GM21515 (cell line): ENCODE results near the gene VTI1A.

Experiments used
- ATAC-seq: cut with Tn5 transposase; IDR thresholded peaks from one replicate; pipeline ENCODE4 v1.9.1; 2021; ENCODE audit not compliant: unreplicated experiment

The VTI1A gene

GRCh38 chr10:112801004-112801403, 354.0 kb downstream of the VTI1A start:
- no peak for ATAC-seq

DNA sequence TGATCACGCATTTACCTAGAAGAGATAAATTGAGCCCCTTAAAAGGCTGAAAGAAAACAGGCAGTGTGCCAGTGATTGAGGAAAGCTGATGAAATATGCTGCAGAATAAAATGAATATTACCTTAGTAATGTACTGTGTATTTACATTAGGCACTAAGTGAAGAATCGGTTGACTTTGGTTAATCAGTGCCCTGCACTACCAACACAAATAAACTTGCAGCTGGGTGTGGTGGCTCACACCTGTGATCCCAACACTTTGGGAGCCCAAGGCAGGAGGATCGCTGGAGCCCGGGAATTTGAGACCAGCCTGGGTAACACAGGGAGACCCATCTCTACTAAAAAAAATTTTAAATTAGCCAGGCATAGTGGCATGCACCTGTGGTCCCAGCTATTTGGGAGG, 354.7 kb downstream of the VTI1A start:
- no peak for ATAC-seq

GRCh38 chr10:112802411-112803022, 355.5 kb downstream of the VTI1A start:
- no peak for ATAC-seq

DNA sequence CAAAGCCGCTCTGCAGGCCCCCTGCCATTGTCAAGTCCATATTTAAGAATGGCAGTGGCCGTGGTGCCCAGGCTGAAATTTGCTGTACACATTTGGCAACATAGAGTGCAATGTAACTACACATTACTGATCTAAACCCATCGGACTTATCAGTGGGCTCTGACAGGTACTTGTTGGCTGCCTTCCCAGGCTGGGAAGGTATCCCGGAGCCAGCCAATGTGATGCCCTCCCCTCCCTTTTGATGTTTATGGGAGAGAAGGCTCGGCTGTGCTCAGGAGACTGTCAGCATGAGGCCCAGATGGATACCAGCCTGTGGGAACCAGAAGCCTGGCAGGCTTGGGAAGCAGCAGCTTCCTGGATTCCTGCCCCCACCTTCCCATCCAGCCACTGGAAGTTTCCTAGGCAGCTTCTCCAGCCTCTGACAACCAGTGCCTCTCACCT, 357.0 kb downstream of the VTI1A start:
- no peak for ATAC-seq

- ATAC-seq, result no peak
These were observed 358.2 kb downstream of the VTI1A start for GRCh38 chr10:112805254-112805590.

- no peak for ATAC-seq
These were observed 358.7 kb downstream of the VTI1A start for GRCh38 chr10:112805701-112806100.

GRCh38 chr10:112807013-112807412, 360.0 kb downstream of the VTI1A start:
- ATAC-seq, result no peak

- ATAC-seq, result no peak
These were observed 362.7 kb downstream of the VTI1A start for GRCh38 chr10:112809736-112810135.

DNA sequence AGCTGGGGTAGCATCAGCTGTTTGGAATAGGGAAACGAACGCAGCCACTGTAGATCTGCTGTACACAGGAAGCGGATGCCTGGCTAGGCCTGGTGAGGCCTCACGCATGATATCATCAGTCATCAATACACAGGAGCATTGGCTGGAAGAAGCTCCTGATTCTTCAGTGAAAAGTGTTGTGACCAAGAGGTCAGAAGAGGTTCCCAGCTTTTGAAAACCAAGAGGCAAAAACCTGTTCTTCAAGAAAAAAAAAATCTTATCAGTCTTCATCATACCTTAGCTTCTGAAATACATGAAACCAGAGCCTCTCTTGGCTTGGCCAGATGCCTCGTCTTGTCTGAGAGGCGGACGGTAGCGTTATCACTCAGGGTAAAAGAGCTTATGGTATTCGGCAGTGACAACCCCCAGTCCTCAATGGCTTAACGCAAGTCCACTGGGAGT, 363.7 kb downstream of the VTI1A start:
- ATAC-seq, result no peak

GRCh38 chr10:112811741-112812551, 364.9 kb downstream of the VTI1A start:
- ATAC-seq, result no peak

DNA sequence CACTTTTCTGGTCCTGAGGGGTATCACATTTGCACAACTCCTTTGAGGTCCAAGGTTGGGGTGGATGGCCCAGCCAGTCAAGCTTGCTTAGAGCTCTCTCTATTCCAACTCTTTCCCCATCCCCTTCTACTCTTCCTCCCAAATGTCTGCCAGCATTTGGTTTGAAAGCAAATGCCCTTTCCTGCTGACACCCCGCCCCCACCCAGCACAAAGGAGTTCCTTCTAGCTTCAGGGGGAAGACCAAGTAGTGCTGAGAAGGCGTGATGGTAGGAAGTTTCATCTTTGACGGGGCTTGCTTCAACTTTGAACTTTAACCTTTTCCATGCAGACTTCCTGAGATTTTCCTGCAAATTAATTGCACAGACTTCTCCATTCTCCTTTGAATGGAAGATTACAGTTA, 365.6 kb downstream of the VTI1A start:
- no peak for ATAC-seq

GRCh38 chr10:112813866-112814591, 367.0 kb downstream of the VTI1A start:
- no peak for ATAC-seq

DNA sequence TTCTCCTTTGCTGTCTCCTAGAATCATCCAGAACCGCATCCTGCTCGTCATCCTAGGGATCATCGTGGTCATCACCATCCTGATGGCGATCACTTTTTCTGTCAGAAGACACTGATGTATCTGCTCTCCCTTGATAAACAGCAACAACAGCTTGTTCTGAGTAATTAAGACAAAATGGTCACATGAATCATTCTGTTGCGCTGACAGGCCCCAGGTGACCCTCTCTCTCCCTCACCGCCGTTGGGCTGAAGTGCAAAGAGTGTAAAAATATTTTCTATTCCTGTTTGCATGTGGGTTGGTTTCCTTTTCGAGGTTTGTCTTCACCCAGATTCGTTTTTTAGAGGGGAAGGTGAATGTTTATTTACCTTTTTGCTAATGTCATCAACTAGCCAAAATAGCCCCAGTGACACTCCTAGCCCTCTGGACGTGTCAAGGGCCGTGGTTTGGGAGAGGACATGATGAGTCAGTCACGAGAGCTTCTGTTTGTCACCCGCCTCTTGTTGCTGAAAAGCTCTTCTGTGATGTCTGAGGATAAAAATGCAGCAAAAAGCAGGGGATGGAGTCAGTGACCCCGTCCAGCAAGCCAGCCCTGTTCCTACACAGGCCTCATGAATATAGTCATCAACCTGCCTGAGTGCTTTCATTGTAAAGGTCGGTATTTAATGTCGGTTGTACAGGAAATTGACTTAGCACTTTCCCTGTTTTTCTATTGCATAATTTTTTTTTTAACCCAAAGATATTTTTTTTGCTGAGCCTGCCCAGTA, 368.4 kb downstream of the VTI1A start:
- ATAC-seq, result no peak

- ATAC-seq, result no peak
These were observed 369.0 kb downstream of the VTI1A start for GRCh38 chr10:112816033-112816430.

GRCh38 chr10:112816891-112817290, 369.9 kb downstream of the VTI1A start:
- ATAC-seq, result no peak

DNA sequence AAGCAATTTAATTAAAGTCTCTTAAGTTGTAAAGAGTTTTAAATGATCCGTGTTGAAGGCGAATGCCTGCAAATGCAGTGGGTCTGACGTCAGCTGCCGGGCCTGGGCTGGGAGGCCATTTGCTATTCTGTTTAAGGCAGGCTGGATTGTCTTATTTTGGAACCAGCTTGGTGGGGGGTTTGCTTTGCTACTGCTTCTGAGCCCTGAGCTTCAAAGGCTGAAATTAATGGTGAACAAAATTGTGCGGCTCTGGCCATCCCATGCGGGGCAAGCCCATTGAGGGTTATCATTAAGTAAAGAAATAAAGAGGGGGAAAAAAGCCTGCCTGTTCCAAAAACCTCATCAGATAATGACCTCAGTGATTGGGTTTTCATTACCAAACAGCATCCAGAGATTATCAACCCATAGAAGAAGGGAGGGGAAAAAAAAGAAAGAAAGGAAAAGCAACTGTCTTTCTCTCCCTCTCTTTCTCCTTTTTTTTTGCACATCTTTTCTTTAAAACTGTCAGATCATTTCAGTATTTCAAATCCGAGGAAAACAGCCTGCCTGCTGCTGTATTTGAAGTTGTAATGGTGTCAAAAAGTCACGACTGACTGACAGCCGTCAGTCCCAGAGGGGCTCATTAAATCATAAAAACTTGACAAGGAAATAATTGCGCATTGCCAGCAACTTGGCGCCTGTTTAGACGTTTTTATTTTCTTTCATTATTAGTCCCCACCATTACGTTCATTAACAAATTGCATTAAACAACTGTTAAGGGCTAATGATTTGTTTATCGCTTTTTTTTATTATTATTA, 371.2 kb downstream of the VTI1A start:
- ATAC-seq, result no peak

DNA sequence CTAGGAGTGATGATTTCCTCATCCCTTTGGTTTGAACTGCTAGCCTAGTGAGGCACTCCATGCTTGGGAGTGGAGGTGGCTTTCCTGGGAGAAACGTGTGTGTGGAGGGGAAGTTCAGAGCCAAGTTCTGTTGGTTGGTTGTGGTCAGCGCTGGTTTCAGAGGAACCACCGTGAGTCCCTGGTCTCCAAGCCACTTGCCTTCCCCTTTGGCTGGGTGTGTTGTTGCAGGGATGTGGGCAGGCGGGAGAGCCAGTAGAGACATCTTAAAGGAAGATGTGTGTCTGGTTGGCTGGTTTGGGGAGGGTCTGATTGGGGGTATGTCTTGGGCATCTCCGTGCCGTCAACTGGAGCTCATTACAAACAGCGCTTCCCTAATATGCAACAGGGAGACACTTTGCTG, 372.2 kb downstream of the VTI1A start:
- no peak for ATAC-seq

DNA sequence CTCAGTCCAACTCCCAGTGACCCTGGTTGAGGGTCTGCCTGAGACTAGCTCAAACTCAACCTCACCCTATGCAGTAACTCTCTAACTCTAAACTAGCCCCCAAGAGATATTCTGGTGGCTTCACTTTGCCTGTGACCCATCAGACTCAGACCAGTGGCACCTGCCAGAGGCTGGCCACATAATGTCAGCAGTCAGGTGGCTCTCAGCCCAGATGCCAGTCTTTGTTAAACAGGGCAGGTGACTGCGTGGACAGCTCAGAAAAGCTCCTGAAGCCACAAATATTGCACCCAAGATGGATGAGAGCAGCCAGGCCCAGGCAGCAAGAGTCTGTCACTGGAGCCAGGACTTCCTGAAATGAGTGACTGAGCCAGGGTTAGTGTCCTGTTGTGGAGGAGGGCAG, 373.3 kb downstream of the VTI1A start:
- ATAC-seq, result no peak

- ATAC-seq, result no peak
These were observed 374.0 kb downstream of the VTI1A start for GRCh38 chr10:112821038-112821437.

DNA sequence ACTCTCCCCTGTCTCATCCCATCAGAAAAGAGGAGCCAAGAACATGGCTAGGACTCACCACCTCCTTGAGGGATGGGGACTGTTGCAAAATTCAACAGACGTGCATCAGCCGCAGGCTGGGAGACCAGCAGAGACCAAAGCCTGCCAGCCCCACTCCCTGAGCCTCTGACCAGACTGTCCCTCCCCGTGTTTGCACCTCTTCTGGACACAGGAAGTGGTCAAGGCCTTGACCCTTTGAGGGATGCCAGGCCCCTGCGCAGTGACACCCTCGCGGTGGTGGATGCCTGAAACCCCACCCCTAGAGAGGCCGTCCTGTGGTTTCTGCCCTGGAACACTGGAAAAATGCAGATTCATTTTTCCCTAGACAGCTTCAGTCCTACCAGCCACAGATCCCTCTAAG, 374.6 kb downstream of the VTI1A start:
- ATAC-seq, result no peak
